KMS-11 (cell line): Measurements from ENCODE around the gene C5orf58.

ENCODE experiments used
- H2AFZ ChIP-seq: fragments of 200-600 bp; sonication (generic); 2 replicates; pipeline ENCODE4 v1.6.1; 2016; ENCODE audit warnings: antibody characterized with exemption, mixed run types, low read depth
- H3K27ac ChIP-seq: fragments of 200-600 bp; sonication (generic); 2 replicates; pipeline ENCODE4 v1.6.1; 2016; ENCODE audit warnings: mild to moderate bottlenecking, mixed run types
- H3K27me3 ChIP-seq: fragments of 200-600 bp; sonication (generic); 2 replicates; pipeline ENCODE4 v1.6.1; 2017; ENCODE audit warnings: mild to moderate bottlenecking, low read depth, mixed run types, moderate library complexity; ENCODE audit not compliant: insufficient read depth
- H3K36me3 ChIP-seq: fragments of 200-600 bp; sonication (generic); 2 replicates; pipeline ENCODE4 v1.6.1; 2017; ENCODE audit warnings: mild to moderate bottlenecking, mixed run types; ENCODE audit not compliant: insufficient read depth
- H3K4me1 ChIP-seq: fragments of 200-600 bp; sonication (generic); 2 replicates; pipeline ENCODE4 v1.6.1; 2016; ENCODE audit warnings: mild to moderate bottlenecking, low read depth, mixed run types; ENCODE audit not compliant: poor library complexity, severe bottlenecking
- H3K4me2 ChIP-seq: fragments of 200-600 bp; sonication (generic); 2 replicates; pipeline ENCODE4 v1.7.0; 2016; ENCODE audit warnings: mild to moderate bottlenecking, mixed run types
- H3K4me3 ChIP-seq: fragments of 200-600 bp; sonication (generic); IDR thresholded peaks from 2 replicates; pipeline ENCODE4 v1.6.1; 2017; ENCODE audit warnings: low read depth, low read length, mixed read lengths; ENCODE audit not compliant: insufficient read depth
- H3K79me2 ChIP-seq: fragments of 200-600 bp; sonication (generic); 2 replicates; pipeline ENCODE4 v1.6.1; 2016; ENCODE audit warnings: low read depth, mixed run types; ENCODE audit not compliant: insufficient read depth
- H3K9ac ChIP-seq: fragments of 200-600 bp; sonication (generic); 2 replicates; pipeline ENCODE4 v1.6.1; 2016; ENCODE audit warnings: mild to moderate bottlenecking, mixed run types
- H4K20me1 ChIP-seq: fragments of 200-600 bp; sonication (generic); 2 replicates; pipeline ENCODE4 v1.6.1; 2016; ENCODE audit warnings: mild to moderate bottlenecking, mixed run types; ENCODE audit not compliant: insufficient read depth
- CTCF ChIP-seq: fragments of 200-600 bp; sonication (generic); conservative IDR thresholded peaks from 2 replicates; pipeline ENCODE4 v1.6.1; 2017; ENCODE audit warnings: low read depth, mild to moderate bottlenecking, antibody characterized with exemption, low read length, moderate library complexity, mixed read lengths

Gene C5orf58

GRCh38 chr5:170232786-170233185 lies at the start of gene C5orf58:
Gene C5orf58 (plus strand): TSS chr5:170232985. CDS start chr5:170234977, 1,992 bp downstream.
- TF ChIP-seq CTCF = no peak
- no peak within 1 kb of the TSS for H2AFZ ChIP-seq
- H3K4me2 ChIP-seq = no peak within 1 kb of the TSS

GRCh38 chr5:170183816-170184687 lies 48.7 kb upstream of the C5orf58 start:
- Histone ChIP-seq H3K79me2 (no peaks in the 10 kb centered on the region), H3K9ac (no peak overlapping the region), H3K27me3 (no peaks in the 10 kb centered on the region), H4K20me1 (no peaks in the 10 kb centered on the region), H3K36me3 (no peaks in the 10 kb centered on the region), H3K4me2 (no peak overlapping the region), H3K4me3 (no peak overlapping the region), H3K4me1 (no peaks in the 10 kb centered on the region), H3K27ac (no peak overlapping the region), H2AFZ (no peak overlapping the region)
- peak; percentile 62 for TF ChIP-seq CTCF

More at GRCh38 chr5:170232786-170233185, at the start of gene C5orf58:
- no peaks in the 10 kb centered on the region for H4K20me1 ChIP-seq
- no peaks in the 10 kb centered on the region for H3K4me1 ChIP-seq
- no peak within 1 kb of the TSS for H3K4me3 ChIP-seq
- no peaks in the 10 kb centered on the region for H3K79me2 ChIP-seq
- no peaks in the 10 kb centered on the region for H3K27me3 ChIP-seq
- H3K36me3 ChIP-seq = no peaks in the 10 kb centered on the region
- H3K27ac ChIP-seq = no peak within 1 kb of the TSS
- H3K9ac ChIP-seq = no peak within 1 kb of the TSS

- Histone ChIP-seq H3K27me3 (no peaks in the 10 kb centered on the region), H2AFZ (no peak overlapping the region), H3K4me3 (no peak overlapping the region), H3K9ac (no peak overlapping the region), H3K27ac (no peak overlapping the region), H3K4me2 (no peak overlapping the region), H3K36me3 (no peaks in the 10 kb centered on the region), H4K20me1 (no peaks in the 10 kb centered on the region), H3K79me2 (no peaks in the 10 kb centered on the region), H3K4me1 (no peaks in the 10 kb centered on the region)
- TF ChIP-seq CTCF = no peak
Observed at GRCh38 chr5:170184737-170185136, 48.0 kb upstream of the C5orf58 start.

GRCh38 chr5:170186156-170186555 lies 46.6 kb upstream of the C5orf58 start:
- Histone ChIP-seq H3K36me3 (no peaks in the 10 kb centered on the region), H3K9ac (no peak overlapping the region), H3K4me3 (no peak overlapping the region), H3K4me1 (no peaks in the 10 kb centered on the region), H4K20me1 (no peaks in the 10 kb centered on the region), H3K79me2 (no peaks in the 10 kb centered on the region), H3K4me2 (no peak overlapping the region), H2AFZ (no peak overlapping the region), H3K27me3 (no peaks in the 10 kb centered on the region), H3K27ac (no peak overlapping the region)
- no peak for TF ChIP-seq CTCF
